Head of caudate nucleus (tissue), 42 donors: ENCODE results near the gene CARHSP1.

Experiments
- DNase-seq, 42 donors: peaks; one replicate each; pipeline versions ENCODE4 v3.0.0 to v3.0.0-alpha.2; 2020 to 2021; ENCODE audit warnings: mixed read lengths in 7 of 42
- intact Hi-C: fragments of 100-400 bp; cut with DNase I; formaldehyde crosslinking; loops from one replicate; pipeline ENCODE4 v1.15.0; 2022

CARHSP1 gene

GRCh38 chr16:8894736-8895334 is 26.0 kb upstream of the CARHSP1 start:
- peak in 1 of 42 donors; percentile 4 for DNase-seq
- intact Hi-C loops: no loop called here

- intact Hi-C loops: no loop called here
- DNase-seq: peak in 1 of 42 donors; percentile 23
These were observed 25.3 kb upstream of the CARHSP1 start for GRCh38 chr16:8893976-8894690.

- peak in 2 of 42 donors; percentile 5 to 15 for DNase-seq
- intact Hi-C loops: no loop called here
These were observed 24.6 kb upstream of the CARHSP1 start for GRCh38 chr16:8893426-8893825.

GRCh38 chr16:8892101-8892575 is 23.3 kb upstream of the CARHSP1 start:
- intact Hi-C loops: no loop called here
- peak in 2 of 42 donors; percentile 24 to 35 for DNase-seq

GRCh38 chr16:8890549-8890921 is 21.7 kb upstream of the CARHSP1 start:
- no peak for DNase-seq
- intact Hi-C loops: no loop called here

GRCh38 chr16:8889893-8890548 is 21.2 kb upstream of the CARHSP1 start:
- DNase-seq: peak in 4 of 42 donors; percentile 41 to 59 (median 48)
- intact Hi-C loops: no loop called here

- intact Hi-C loops: no loop called here
- no peak for DNase-seq
These were observed 20.4 kb upstream of the CARHSP1 start for GRCh38 chr16:8888951-8889892.

- intact Hi-C loops: no loop called here
- DNase-seq: peak in 41 of 42 donors; percentile 48 to 91 (median 79)
These were observed 19.2 kb upstream of the CARHSP1 start for GRCh38 chr16:8887952-8888560.

- intact Hi-C loops: no loop called here
- no peak for DNase-seq
These were observed 18.6 kb upstream of the CARHSP1 start for GRCh38 chr16:8887431-8887765.

GRCh38 chr16:8886593-8887430 is 18.0 kb upstream of the CARHSP1 start:
- intact Hi-C loops: no loop called here
- peak in 1 of 42 donors; percentile 25 for DNase-seq

GRCh38 chr16:8885674-8886592 is 17.1 kb upstream of the CARHSP1 start:
- intact Hi-C loops: no loop called here
- DNase-seq: peak in 1 of 42 donors; percentile 31

- no peak for DNase-seq
- intact Hi-C loops: loop anchor here (5.0 kb wide), 1 partner anchor 86 kb away; the partner anchor contains the start of genes PMM2 and TMEM186
These were observed 14.0 kb upstream of the CARHSP1 start for GRCh38 chr16:8882725-8883377.

GRCh38 chr16:8882041-8882617 is 13.3 kb upstream of the CARHSP1 start, which contains the start of gene LITAFD:
LITAFD (plus strand) TSS chr16:8882351; CDS start chr16:8884356, 2,005 bp downstream.
- intact Hi-C loops: loop anchor here (5.0 kb wide), 1 partner anchor 85 kb away; the partner anchor contains the start of genes PMM2 and TMEM186
- DNase-seq: no peak

GRCh38 chr16:8880839-8881510 is 12.2 kb upstream of the CARHSP1 start:
- intact Hi-C loops: loop anchor here (5.0 kb wide), 1 partner anchor 84 kb away; the partner anchor contains the start of genes PMM2 and TMEM186
- DNase-seq: no peak

- intact Hi-C loops: loop anchor here (5.0 kb wide), 1 partner anchor 311 kb away; no protein-coding TSS in a partner anchor
- no peak for DNase-seq
These were observed 9.7 kb upstream of the CARHSP1 start for GRCh38 chr16:8878523-8878911.
